ENCODE data around the gene IFT25.

Gene IFT25

GRCh38 chr1:53945183-53945432 lies 391 bp downstream of the IFT25 start:
- POLR2A ChIA-PET: interaction anchor here (0.5 to 1.9 kb wide), 21 partner anchors 8 to 771 kb away, joined by 3 to 20 read pairs (median 5); partner anchors contain the start of genes TCEANC2, TMEM59, TTC4 and YIPF1
- Histone ChIP-seq H3K4me3 (ENCODE audit: low read depth, low read length) (peak overlapping the region; percentile 98), H3K9me3 (ENCODE audit: control insufficient read depth, insufficient read depth, low read depth, low read length) (no peaks in the 10 kb centered on the region), H3K27ac (ENCODE audit: extremely low read depth, low read depth, low read length) (peak overlapping the region; percentile 63), H3K36me3 (ENCODE audit: control insufficient read depth in 2 of 2, insufficient read depth in 1 of 2, low read length in 2 of 2) (peaks cover 0 to 29% of the 10 kb centered on the region in 2 experiments; a peak in 2 of 3 replicates), H3K4me1 (ENCODE audit: control insufficient read depth, insufficient read depth, low read length) (peaks cover 5% of the 10 kb centered on the region; the same call in 1 of the 2 replicates)
- CTCF ChIA-PET: interaction anchor here (0.7 to 2.1 kb wide), 8 partner anchors 8 to 85 kb away, joined by 3 to 12 read pairs (median 4); no protein-coding TSS in a partner anchor
- TF ChIP-seq ZNF645 (tag by site-specific recombination; IDR thresholded peaks at IDR 0.05) (peak; percentile 52; the same call in 1 of the 2 replicates), ZNF548 (tag by site-specific recombination; IDR thresholded peaks at IDR 0.05) (no peak)

GRCh38 chr1:53944469-53945182 lies 873 bp downstream of the IFT25 start:
- peak overlapping the region; percentile 98 for H3K4me3 ChIP-seq (ENCODE audit: low read depth, low read length)
- TF ChIP-seq ZNF394 (tag by site-specific recombination; IDR thresholded peaks at IDR 0.05; ENCODE audit: borderline replicate concordance) (peak; percentile 61; the same call in 1 of the 2 replicates), ZNF148 (tag by site-specific recombination; IDR thresholded peaks at IDR 0.05; ENCODE audit: borderline replicate concordance) (no peak)
- H3K9me3 ChIP-seq (ENCODE audit: control insufficient read depth, insufficient read depth, low read depth, low read length): no peaks in the 10 kb centered on the region
- H3K36me3 ChIP-seq (ENCODE audit: control insufficient read depth in 2 of 2, insufficient read depth in 1 of 2, low read length in 2 of 2): peaks cover 0 to 29% of the 10 kb centered on the region in 2 experiments; a peak in 2 of 3 replicates
- H3K4me1 ChIP-seq (ENCODE audit: control insufficient read depth, insufficient read depth, low read length): peaks cover 5% of the 10 kb centered on the region; the same call in 1 of the 2 replicates
- CTCF ChIA-PET: interaction anchor here (0.6 to 2.1 kb wide), 8 partner anchors 8 to 235 kb away, joined by 3 to 12 read pairs (median 4); no protein-coding TSS in a partner anchor
- peak overlapping the region; percentile 63 for H3K27ac ChIP-seq (ENCODE audit: extremely low read depth, low read depth, low read length)
- POLR2A ChIA-PET: interaction anchor here (0.5 to 1.9 kb wide), 11 partner anchors 12 to 463 kb away, joined by 3 to 20 read pairs (median 5); partner anchors contain the start of genes TCEANC2, TMEM59 and YIPF1

GRCh38 chr1:53943490-53944043 lies 1.9 kb downstream of the IFT25 start:
- Histone ChIP-seq H3K4me1 (ENCODE audit: control insufficient read depth, insufficient read depth, low read length) (peaks cover 5% of the 10 kb centered on the region; the same call in 1 of the 2 replicates), H3K36me3 (ENCODE audit: control insufficient read depth in 2 of 2, insufficient read depth in 1 of 2, low read length in 2 of 2) (peaks cover 0 to 23% of the 10 kb centered on the region in 2 experiments; a peak in 2 of 3 replicates), H3K9me3 (ENCODE audit: control insufficient read depth, insufficient read depth, low read depth, low read length) (no peaks in the 10 kb centered on the region), H3K4me3 (ENCODE audit: low read depth, low read length) (no peak overlapping the region), H3K27ac (ENCODE audit: extremely low read depth, low read depth, low read length) (no peak overlapping the region)
- TF ChIP-seq PRDM2 (tag by site-specific recombination; IDR thresholded peaks at IDR 0.05; ENCODE audit: borderline replicate concordance) (no peak), REPIN1 (tag by site-specific recombination; IDR thresholded peaks at IDR 0.05; ENCODE audit: low read depth) (no peak), PBX3 (CRISPR knock-in tag; IDR thresholded peaks at IDR 0.05) (no peak), ZNF561 (tag by site-specific recombination; IDR thresholded peaks at IDR 0.05; ENCODE audit: borderline replicate concordance) (no peak), HIC1 (tag by site-specific recombination; IDR thresholded peaks at IDR 0.05) (no peak), ZNF426 (tag by site-specific recombination; IDR thresholded peaks at IDR 0.05) (no peak)
- ChIA-PET CTCF (interaction anchor here (2.3 kb wide), 1 partner anchor 83 kb away, joined by 7 read pairs; no protein-coding TSS in a partner anchor), POLR2A (interaction anchor here (0.6 to 1.1 kb wide), 2 partner anchors 20 to 32 kb away, joined by 5 read pairs; no protein-coding TSS in a partner anchor)

All from HEK293 (cell line).